ENCODE results near the gene KCNQ1.

- no peak for TF ChIP-seq EZH2 (IDR thresholded peaks at IDR 0.05; ENCODE audit: low read length, missing control alignments)
- TF ChIP-seq, protein P1, sequence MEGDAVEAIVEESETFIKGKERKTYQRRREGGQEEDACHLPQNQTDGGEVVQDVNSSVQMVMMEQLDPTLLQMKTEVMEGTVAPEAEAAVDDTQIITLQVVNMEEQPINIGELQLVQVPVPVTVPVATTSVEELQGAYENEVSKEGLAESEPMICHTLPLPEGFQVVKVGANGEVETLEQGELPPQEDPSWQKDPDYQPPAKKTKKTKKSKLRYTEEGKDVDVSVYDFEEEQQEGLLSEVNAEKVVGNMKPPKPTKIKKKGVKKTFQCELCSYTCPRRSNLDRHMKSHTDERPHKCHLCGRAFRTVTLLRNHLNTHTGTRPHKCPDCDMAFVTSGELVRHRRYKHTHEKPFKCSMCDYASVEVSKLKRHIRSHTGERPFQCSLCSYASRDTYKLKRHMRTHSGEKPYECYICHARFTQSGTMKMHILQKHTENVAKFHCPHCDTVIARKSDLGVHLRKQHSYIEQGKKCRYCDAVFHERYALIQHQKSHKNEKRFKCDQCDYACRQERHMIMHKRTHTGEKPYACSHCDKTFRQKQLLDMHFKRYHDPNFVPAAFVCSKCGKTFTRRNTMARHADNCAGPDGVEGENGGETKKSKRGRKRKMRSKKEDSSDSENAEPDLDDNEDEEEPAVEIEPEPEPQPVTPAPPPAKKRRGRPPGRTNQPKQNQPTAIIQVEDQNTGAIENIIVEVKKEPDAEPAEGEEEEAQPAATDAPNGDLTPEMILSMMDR (conservative IDR thresholded peaks at IDR 0.05 in 1 of 2, IDR thresholded peaks at IDR 0.05 in 1 of 2; ENCODE audit: low read depth in 1 of 2, low read length in 2 of 2), result no peak
Observed at GRCh38 chr11:2880646-2881045, 435.8 kb downstream of the KCNQ1 start.

All from fibroblast of lung (primary cell).